Measurements from ENCODE around the gene SMC3.
"Not testable (repeated sequence)": the region's sequence is repeated elsewhere in the genome, so short reads cannot be mapped to it uniquely, and the experiment has no call there.

DNA sequence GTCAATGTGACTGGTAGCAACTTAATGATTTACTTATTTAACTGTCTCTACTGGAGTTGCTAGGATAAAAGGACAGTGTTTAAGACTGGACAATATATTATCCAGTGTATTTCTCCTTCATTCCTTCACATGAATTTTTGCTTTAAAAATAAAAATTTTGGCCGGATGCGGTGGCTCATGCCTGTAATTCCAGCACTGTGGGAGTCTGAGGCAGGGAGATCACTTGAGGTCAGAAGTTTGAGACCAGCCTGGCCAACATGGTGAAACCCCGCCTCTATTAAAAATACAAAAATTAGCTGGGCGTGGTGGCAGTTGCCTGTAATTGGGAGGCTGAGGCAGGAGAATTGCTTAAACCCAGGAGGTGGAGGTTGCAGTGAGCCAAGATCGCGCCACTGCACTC, 71.6 kb downstream of the SMC3 start:
- TF ChIP-seq, protein P1, sequence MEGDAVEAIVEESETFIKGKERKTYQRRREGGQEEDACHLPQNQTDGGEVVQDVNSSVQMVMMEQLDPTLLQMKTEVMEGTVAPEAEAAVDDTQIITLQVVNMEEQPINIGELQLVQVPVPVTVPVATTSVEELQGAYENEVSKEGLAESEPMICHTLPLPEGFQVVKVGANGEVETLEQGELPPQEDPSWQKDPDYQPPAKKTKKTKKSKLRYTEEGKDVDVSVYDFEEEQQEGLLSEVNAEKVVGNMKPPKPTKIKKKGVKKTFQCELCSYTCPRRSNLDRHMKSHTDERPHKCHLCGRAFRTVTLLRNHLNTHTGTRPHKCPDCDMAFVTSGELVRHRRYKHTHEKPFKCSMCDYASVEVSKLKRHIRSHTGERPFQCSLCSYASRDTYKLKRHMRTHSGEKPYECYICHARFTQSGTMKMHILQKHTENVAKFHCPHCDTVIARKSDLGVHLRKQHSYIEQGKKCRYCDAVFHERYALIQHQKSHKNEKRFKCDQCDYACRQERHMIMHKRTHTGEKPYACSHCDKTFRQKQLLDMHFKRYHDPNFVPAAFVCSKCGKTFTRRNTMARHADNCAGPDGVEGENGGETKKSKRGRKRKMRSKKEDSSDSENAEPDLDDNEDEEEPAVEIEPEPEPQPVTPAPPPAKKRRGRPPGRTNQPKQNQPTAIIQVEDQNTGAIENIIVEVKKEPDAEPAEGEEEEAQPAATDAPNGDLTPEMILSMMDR (IDR thresholded peaks at IDR 0.05), result not testable (repeated sequence)
- not testable (repeated sequence) for TF ChIP-seq POLR2AphosphoS5 (IDR thresholded peaks at IDR 0.05)
